Cardiac fibroblast (primary cell): Measurements from ENCODE around the gene TEP1.

ENCODE experiments used
- DNase-seq, 2 donors: peaks; one replicate each; pipeline versions ENCODE4 v3.0.0 to v3.0.0-alpha.2; 2010; ENCODE audit warnings: low read depth in 2 of 2
- H3K4me3 ChIP-seq, 2 donors: replicated peaks in 1 of 2; 1 replicate in 1 of 2; 2 replicates in 1 of 2; pipeline ENCODE4 v1.5.1; 2011; ENCODE audit warnings: low read depth in 2 of 2, low read length in 2 of 2, mild to moderate bottlenecking in 2 of 2, moderate library complexity in 1 of 2
- TF ChIP-seq, protein P1 (sequence below): IDR thresholded peaks from one replicate; pipeline ENCODE4 v1.5.1; 2011; ENCODE audit warnings: low read depth, mild to moderate bottlenecking, low read length, inconsistent platforms

Gene TEP1

DNA sequence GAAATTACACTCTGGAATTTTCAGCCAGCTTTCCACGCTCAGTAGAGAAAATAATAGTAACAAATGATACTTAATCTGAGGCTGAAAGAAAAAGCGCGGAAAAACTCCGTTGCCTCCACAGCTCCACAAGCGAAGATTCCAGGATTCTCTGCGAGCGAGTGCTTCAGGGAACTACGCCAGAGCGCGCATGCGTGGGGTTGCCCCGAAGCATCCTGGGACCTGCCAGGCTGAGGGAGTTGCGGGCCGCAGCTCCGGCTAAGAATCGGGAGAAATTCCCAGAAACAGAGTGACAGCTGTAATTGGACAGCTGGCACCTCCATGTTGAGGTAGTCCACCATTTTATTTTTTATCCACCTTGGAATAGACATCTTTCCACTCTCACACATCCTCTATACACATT is 95.6 kb downstream of the TEP1 start:
- no peak for DNase-seq
- H3K4me3 ChIP-seq: no peak overlapping the region
- TF ChIP-seq, protein P1, sequence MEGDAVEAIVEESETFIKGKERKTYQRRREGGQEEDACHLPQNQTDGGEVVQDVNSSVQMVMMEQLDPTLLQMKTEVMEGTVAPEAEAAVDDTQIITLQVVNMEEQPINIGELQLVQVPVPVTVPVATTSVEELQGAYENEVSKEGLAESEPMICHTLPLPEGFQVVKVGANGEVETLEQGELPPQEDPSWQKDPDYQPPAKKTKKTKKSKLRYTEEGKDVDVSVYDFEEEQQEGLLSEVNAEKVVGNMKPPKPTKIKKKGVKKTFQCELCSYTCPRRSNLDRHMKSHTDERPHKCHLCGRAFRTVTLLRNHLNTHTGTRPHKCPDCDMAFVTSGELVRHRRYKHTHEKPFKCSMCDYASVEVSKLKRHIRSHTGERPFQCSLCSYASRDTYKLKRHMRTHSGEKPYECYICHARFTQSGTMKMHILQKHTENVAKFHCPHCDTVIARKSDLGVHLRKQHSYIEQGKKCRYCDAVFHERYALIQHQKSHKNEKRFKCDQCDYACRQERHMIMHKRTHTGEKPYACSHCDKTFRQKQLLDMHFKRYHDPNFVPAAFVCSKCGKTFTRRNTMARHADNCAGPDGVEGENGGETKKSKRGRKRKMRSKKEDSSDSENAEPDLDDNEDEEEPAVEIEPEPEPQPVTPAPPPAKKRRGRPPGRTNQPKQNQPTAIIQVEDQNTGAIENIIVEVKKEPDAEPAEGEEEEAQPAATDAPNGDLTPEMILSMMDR: no peak
